Chondrocyte (in vitro differentiated cells): Measurements from ENCODE around the gene SCAF1. TPM values are rescaled to one million over a fixed set of nuclear protein-coding genes. Genes with fewer than 3 reads are reported as not detected.

Source experiments
- DNase-seq: peaks from one replicate; pipeline ENCODE4 v3.0.0; 2021; ENCODE audit warnings: mixed read lengths, low spot score
- H3K27ac Mint-ChIP-seq: one replicate; pipeline ENCODE4 v1.8.0; 2021; ENCODE audit warnings: mild to moderate bottlenecking, moderate library complexity, mixed read lengths; ENCODE audit not compliant: unreplicated experiment
- H3K27me3 Mint-ChIP-seq: 2 replicates; pipeline ENCODE4 v1.8.0; 2021; ENCODE audit warnings: low read depth, mixed read lengths
- H3K36me3 Mint-ChIP-seq: 2 replicates; pipeline ENCODE4 v1.8.0; 2021; ENCODE audit warnings: low read depth, mixed read lengths
- H3K4me1 Mint-ChIP-seq: 2 replicates; pipeline ENCODE4 v1.8.0; 2021; ENCODE audit warnings: low read depth, mild to moderate bottlenecking, mixed read lengths
- H3K4me3 Mint-ChIP-seq: one replicate; pipeline ENCODE4 v1.8.0; 2021; ENCODE audit warnings: mild to moderate bottlenecking, moderate library complexity, mixed read lengths; ENCODE audit not compliant: unreplicated experiment
- H3K9me3 Mint-ChIP-seq: 2 replicates; pipeline ENCODE4 v1.8.0; 2021; ENCODE audit warnings: low read depth, mixed read lengths
- CTCF ChIP-seq: fragments of 200-600 bp; sonication (generic); IDR thresholded peaks from 2 replicates; pipeline ENCODE4 v1.5.0; 2021; ENCODE audit warnings: antibody characterized with exemption, mild to moderate bottlenecking, moderate library complexity
- total RNA-seq: library from RNA; stranded (reverse); gene quantifications from 3 replicates; pipeline ENCODE4 v1.2.1, GENCODE V29; 2021

Gene SCAF1
- total RNA-seq, 1 donor from 2014 or later, result 76.3 TPM

DNA sequence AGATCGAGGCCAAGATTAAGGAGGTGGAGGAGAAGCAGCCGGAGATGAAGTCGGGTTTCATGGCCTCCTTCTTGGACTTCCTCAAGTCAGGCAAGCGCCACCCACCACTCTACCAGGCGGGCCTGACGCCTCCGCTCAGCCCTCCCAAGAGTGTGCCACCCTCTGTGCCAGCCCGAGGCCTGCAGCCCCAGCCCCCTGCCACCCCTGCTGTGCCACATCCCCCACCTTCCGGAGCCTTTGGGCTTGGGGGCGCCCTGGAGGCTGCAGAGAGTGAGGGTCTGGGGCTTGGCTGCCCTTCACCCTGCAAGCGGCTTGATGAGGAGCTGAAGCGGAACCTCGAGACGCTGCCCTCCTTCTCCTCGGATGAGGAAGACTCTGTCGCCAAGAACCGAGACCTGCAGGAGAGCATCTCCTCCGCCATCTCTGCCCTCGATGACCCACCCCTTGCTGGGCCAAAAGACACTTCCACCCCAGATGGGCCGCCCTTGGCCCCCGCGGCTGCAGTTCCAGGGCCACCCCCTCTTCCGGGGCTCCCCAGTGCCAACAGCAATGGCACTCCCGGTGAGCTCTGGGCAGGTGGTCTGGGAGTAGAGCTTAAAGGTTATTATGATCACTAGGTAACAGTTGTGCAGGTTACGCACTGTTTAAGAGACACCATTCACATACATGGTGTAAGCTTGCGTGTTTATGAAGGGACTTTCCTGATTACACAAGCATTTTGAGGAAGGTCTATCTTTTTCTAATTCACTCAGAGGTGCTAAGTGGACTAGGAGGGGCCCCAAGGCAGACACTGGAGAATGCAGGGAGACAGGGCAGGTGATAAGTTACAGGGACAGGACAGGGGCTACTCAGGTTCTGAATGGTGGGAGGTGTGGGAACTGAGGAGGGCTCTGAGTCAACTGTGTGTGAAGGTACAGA, 42.4 kb upstream of the SCAF1 start:
- no peaks in the 10 kb centered on the region for H3K4me1 Mint-ChIP-seq
- peaks cover 20% of the 10 kb centered on the region for H3K36me3 Mint-ChIP-seq
- no peak for TF ChIP-seq CTCF
- no peaks in the 10 kb centered on the region for H3K9me3 Mint-ChIP-seq
- no peak overlapping the region for H3K4me3 Mint-ChIP-seq
- no peak for DNase-seq
- H3K27me3 Mint-ChIP-seq, result no peaks in the 10 kb centered on the region
- H3K27ac Mint-ChIP-seq, result no peak overlapping the region

GRCh38 chr19:49601482-49602038, 40.4 kb upstream of the SCAF1 start:
- peaks cover 20% of the 10 kb centered on the region for H3K36me3 Mint-ChIP-seq
- H3K27me3 Mint-ChIP-seq, result no peaks in the 10 kb centered on the region
- H3K9me3 Mint-ChIP-seq, result no peaks in the 10 kb centered on the region
- TF ChIP-seq CTCF, result no peak
- no peaks in the 10 kb centered on the region for H3K4me1 Mint-ChIP-seq
- no peak overlapping the region for H3K27ac Mint-ChIP-seq
- DNase-seq, result no peak
- no peak overlapping the region for H3K4me3 Mint-ChIP-seq

- Mint-ChIP-seq H3K27me3 (no peaks in the 10 kb centered on the region), H3K4me3 (no peak overlapping the region), H3K27ac (no peak overlapping the region), H3K36me3 (peaks cover 20% of the 10 kb centered on the region), H3K9me3 (no peaks in the 10 kb centered on the region), H3K4me1 (no peaks in the 10 kb centered on the region)
- TF ChIP-seq CTCF, result no peak
- DNase-seq, result no peak
Measured at GRCh38 chr19:49602806-49603205, 39.2 kb upstream of the SCAF1 start.

DNA sequence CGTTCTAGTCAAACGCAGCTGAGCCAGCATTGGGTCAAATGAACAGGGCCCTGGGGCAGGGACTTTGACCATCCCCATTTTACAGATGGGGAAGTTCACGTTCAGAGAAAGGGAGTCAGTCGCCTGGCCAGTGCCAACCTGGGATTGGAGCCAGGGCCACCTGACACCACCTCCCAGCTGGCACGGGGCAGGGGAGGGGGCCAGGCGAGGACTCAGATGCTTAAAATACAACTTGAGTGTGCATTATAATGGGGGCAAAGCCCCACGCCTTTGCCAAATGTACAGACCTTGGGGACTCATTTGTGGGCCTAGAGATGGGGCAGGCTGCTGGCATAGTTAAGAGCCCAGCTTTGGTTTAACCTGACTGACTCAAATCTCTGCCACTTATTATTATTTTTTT, 36.4 kb upstream of the SCAF1 start:
- no peaks in the 10 kb centered on the region for H3K9me3 Mint-ChIP-seq
- H3K4me1 Mint-ChIP-seq, result no peaks in the 10 kb centered on the region
- no peaks in the 10 kb centered on the region for H3K27me3 Mint-ChIP-seq
- no peak overlapping the region for H3K27ac Mint-ChIP-seq
- no peak for DNase-seq
- peaks cover 11% of the 10 kb centered on the region for H3K36me3 Mint-ChIP-seq
- no peak overlapping the region for H3K4me3 Mint-ChIP-seq
- TF ChIP-seq CTCF, result no peak

- Mint-ChIP-seq H3K27me3 (no peaks in the 10 kb centered on the region), H3K4me3 (no peak overlapping the region), H3K4me1 (peaks cover 17% of the 10 kb centered on the region), H3K9me3 (no peaks in the 10 kb centered on the region), H3K27ac (no peak overlapping the region), H3K36me3 (peaks cover 3% of the 10 kb centered on the region)
- no peak for TF ChIP-seq CTCF
- DNase-seq, result no peak
Measured at GRCh38 chr19:49609499-49610092, 32.4 kb upstream of the SCAF1 start.
